H1 (cell line): ENCODE measurements around the gene GAS2. TPM values are rescaled to one million over a fixed set of nuclear protein-coding genes. Genes with fewer than 3 reads are reported as not detected.

ENCODE experiments used
- CTCF ChIA-PET: fragments of 300-600 bp; sonication (Branson Sonifier 250); formaldehyde crosslinking; loops from one replicate; lab custom pipeline; 2021; ENCODE audit not compliant: partially characterized antibody; lab: Charles Lee
- POLR2A ChIA-PET: fragments of 300-600 bp; sonication (Branson Sonifier 250); formaldehyde crosslinking; loops from one replicate; lab custom pipeline; 2021; ENCODE audit warnings: inconsistent platforms; ENCODE audit not compliant: partially characterized antibody; lab: Charles Lee
- DNase-seq, 2 experiments: peaks; one replicate each; pipeline versions ENCODE4 v3.0.0 to v3.0.0-alpha.2; 2010 to 2022; ENCODE audit warnings: low spot score in 2 of 2, low read depth in 1 of 2, mixed read lengths in 1 of 2
- FAIRE-seq: peaks from 2 replicates; lab custom pipeline; 2011; peaks lifted over from hg19 to GRCh38; lab: Jason Lieb, UNC
- H2AFZ ChIP-seq: 2 replicates; pipeline ENCODE4 v1.8.1; 2012; ENCODE audit warnings: low read length, inconsistent platforms
- H2AK5ac ChIP-seq: 2 replicates; pipeline ENCODE4 v1.6.1; 2013; ENCODE audit warnings: low read depth, low read length
- H2BK120ac ChIP-seq: replicated peaks from 2 replicates; pipeline ENCODE3; 2013; ENCODE audit warnings: low read depth, low read length, inconsistent platforms
- H2BK12ac ChIP-seq: 2 replicates; pipeline ENCODE4 v1.6.1; 2013; ENCODE audit warnings: low read depth, low read length
- H2BK15ac ChIP-seq: 2 replicates; pipeline ENCODE4 v1.6.1; 2013; ENCODE audit warnings: low read length
- H2BK20ac ChIP-seq: 2 replicates; pipeline ENCODE4 v1.6.1; 2013; ENCODE audit warnings: low read length
- H2BK5ac ChIP-seq: 2 replicates; pipeline ENCODE4 v1.6.1; 2013; ENCODE audit warnings: low read depth, low read length
- H3K14ac ChIP-seq: 2 replicates; pipeline ENCODE4 v1.6.1; 2013; ENCODE audit warnings: inconsistent platforms; ENCODE audit not compliant: insufficient read length
- H3K18ac ChIP-seq: 2 replicates; pipeline ENCODE4 v1.6.1; 2013; ENCODE audit warnings: low read length; ENCODE audit errors: extremely low read depth
- H3K23ac ChIP-seq: 2 replicates; pipeline ENCODE4 v1.6.1; 2013; ENCODE audit warnings: inconsistent platforms; ENCODE audit not compliant: insufficient read length
- H3K23me2 ChIP-seq: 2 replicates; pipeline ENCODE4 v1.6.1; 2013; ENCODE audit warnings: low read depth, low read length
- H3K27ac ChIP-seq: 2 replicates; pipeline ENCODE4 v1.6.1; 2011; ENCODE audit warnings: low read depth, low read length, inconsistent platforms
- H3K27me3 ChIP-seq, 4 experiments: replicated peaks in 1 of 4; 1 replicate in 1 of 4; 2 replicates in 3 of 4; pipeline versions ENCODE4 v1.6.1 to v1.8.1; 2011 to 2013; ENCODE audit warnings: low read length in 3 of 4, mild to moderate bottlenecking in 3 of 4, inconsistent platforms in 2 of 4, mixed read lengths in 2 of 4, moderate library complexity in 1 of 4; ENCODE audit not compliant: control insufficient read depth in 3 of 4, insufficient read depth in 3 of 4; ENCODE audit errors: extremely low read depth in 1 of 4
- H3K36me3 ChIP-seq, 4 experiments: 2 replicates each; pipeline versions ENCODE4 v1.6.1 to v1.8.1; 2011 to 2013; ENCODE audit warnings: mild to moderate bottlenecking in 4 of 4, low read length in 3 of 4, moderate library complexity in 2 of 4, control low read depth in 1 of 4, inconsistent platforms in 1 of 4; ENCODE audit not compliant: insufficient read depth in 4 of 4, control insufficient read depth in 2 of 4
- H3K4ac ChIP-seq: replicated peaks from 2 replicates; pipeline ENCODE3; 2013; ENCODE audit warnings: low read length, low read depth, mixed read lengths, inconsistent platforms; ENCODE audit not compliant: insufficient read length
- H3K4me1 ChIP-seq, 4 experiments: replicated peaks in 1 of 4; 1 replicate in 1 of 4; 2 replicates in 3 of 4; pipeline versions ENCODE4 v1.6.1 to v1.8.1; 2011 to 2013; ENCODE audit warnings: low read length in 3 of 4, inconsistent platforms in 2 of 4, mixed read lengths in 1 of 4; ENCODE audit not compliant: insufficient read depth in 4 of 4, control insufficient read depth in 3 of 4
- H3K4me2 ChIP-seq, 2 experiments: 2 replicates each; pipeline versions ENCODE4 v1.6.1 to v1.8.1; 2011 to 2013; ENCODE audit warnings: low read depth in 2 of 2, low read length in 2 of 2, control low read depth in 1 of 2, inconsistent platforms in 1 of 2, mild to moderate bottlenecking in 1 of 2; ENCODE audit not compliant: insufficient read depth in 1 of 2
- H3K4me3 ChIP-seq, 4 experiments: fragments of 200-600, 300-600 bp in 1 of 4; sonication (generic), shearing (Covaris generic), sonication (Bioruptor Twin) in 1 of 4; 2 replicates each; pipeline versions ENCODE4 v1.5.1 to v1.8.1; 2011 to 2016; ENCODE audit warnings: low read length in 4 of 4, low read depth in 3 of 4, control low read depth in 2 of 4, inconsistent platforms in 2 of 4, mild to moderate bottlenecking in 2 of 4, mixed read lengths in 1 of 4, moderate library complexity in 1 of 4; ENCODE audit not compliant: insufficient read depth in 2 of 4; ENCODE audit errors: extremely low read depth in 1 of 4
- H3K56ac ChIP-seq: replicated peaks from 2 replicates; pipeline ENCODE3; 2013; ENCODE audit warnings: low read depth, mild to moderate bottlenecking, mixed read lengths, low read length, inconsistent platforms; ENCODE audit not compliant: insufficient read length
- H3K79me1 ChIP-seq: 2 replicates; pipeline ENCODE4 v1.6.1; 2013; ENCODE audit warnings: low read depth, low read length, control low read depth
- H3K79me2 ChIP-seq, 2 experiments: 2 replicates each; pipeline versions ENCODE4 v1.6.1 to v1.8.1; 2012 to 2013; ENCODE audit warnings: low read length in 2 of 2, mild to moderate bottlenecking in 2 of 2, inconsistent platforms in 1 of 2; ENCODE audit not compliant: insufficient read depth in 2 of 2, control insufficient read depth in 1 of 2
- H3K9ac ChIP-seq, 4 experiments: replicated peaks in 1 of 4; 1 replicate in 1 of 4; 2 replicates in 3 of 4; pipeline versions ENCODE4 v1.6.1 to v1.8.1; 2011 to 2013; ENCODE audit warnings: low read depth in 3 of 4, low read length in 3 of 4, control low read depth in 2 of 4, mild to moderate bottlenecking in 2 of 4, moderate library complexity in 2 of 4, inconsistent platforms in 1 of 4; ENCODE audit errors: extremely low read depth in 1 of 4
- H3K9me3 ChIP-seq, 2 experiments: 2 replicates each; pipeline versions ENCODE4 v1.6.1 to v1.8.1; 2012 to 2013; ENCODE audit warnings: mild to moderate bottlenecking in 2 of 2, moderate library complexity in 2 of 2, control low read depth in 1 of 2, inconsistent platforms in 1 of 2, low read depth in 1 of 2, low read length in 1 of 2, mixed read lengths in 1 of 2; ENCODE audit not compliant: insufficient read depth in 2 of 2
- H4K20me1 ChIP-seq, 2 experiments: replicated peaks in 1 of 2; 2 replicates each; pipeline versions ENCODE3 to v1.8.1; 2011 to 2013; ENCODE audit warnings: inconsistent platforms in 2 of 2, low read length in 2 of 2, mild to moderate bottlenecking in 1 of 2; ENCODE audit not compliant: insufficient read depth in 2 of 2, control insufficient read depth in 1 of 2
- H4K5ac ChIP-seq: 2 replicates; pipeline ENCODE4 v1.6.1; 2013; ENCODE audit warnings: low read length, low read depth, mixed read lengths, inconsistent platforms; ENCODE audit not compliant: insufficient read length
- H4K8ac ChIP-seq: 2 replicates; pipeline ENCODE4 v1.8.0; 2013; ENCODE audit warnings: mild to moderate bottlenecking, moderate library complexity, low read length, inconsistent platforms; ENCODE audit not compliant: insufficient read depth; ENCODE audit errors: extremely low read depth
- H4K91ac ChIP-seq: replicated peaks from 2 replicates; pipeline ENCODE3; 2013; ENCODE audit warnings: low read length, mixed read lengths, inconsistent platforms; ENCODE audit not compliant: insufficient read length
- BRCA1 ChIP-seq: IDR thresholded peaks from 2 replicates; pipeline ENCODE4 v1.6.1; 2012; ENCODE audit warnings: low read depth, low read length, improper control_type of control experiment
- POU5F1 ChIP-seq: IDR thresholded peaks from 2 replicates; pipeline ENCODE4 v1.6.1; 2011; ENCODE audit warnings: low read depth, mild to moderate bottlenecking, low read length, moderate library complexity
- WGBS, 2 experiments: shearing (Covaris generic) in 1 of 2; methylation state at CpG; one replicate each; pipeline versions ENCODE4 v1.1.6 to v1.1.7; 2013 to 2015; ENCODE audit warnings: low lambda C conversion rate in 2 of 2, mixed read lengths in 2 of 2, inconsistent platforms in 1 of 2, low coverage in 1 of 2, missing lambda C conversion rate in 1 of 2; ENCODE audit not compliant: insufficient replicate concordance in 2 of 2, insufficient coverage in 1 of 2, insufficient read length in 1 of 2; ENCODE audit errors: extremely low coverage in 1 of 2, missing lambda C conversion rate in 1 of 2; 5-methylcytosine and 5-hydroxymethylcytosine counted together
- polyA plus RNA-seq, 7 experiments: library from polyadenylated mRNA; depleted of rRNA in 3 of 7; stranded (reverse) in 5 of 7; unstranded in 2 of 7; fragments of >200 nt in 5 of 7; fragments of 200-250 nt in 2 of 7; gene quantifications; 1 replicate in 5 of 7; 2 replicates in 1 of 7; 4 replicates in 1 of 7; pipeline versions ENCODE4 v1.2.1 to v1.2.3, GENCODE V29; 2011 to 2013; ENCODE audit warnings: missing spikeins in 2 of 7, mixed read lengths in 2 of 7
- total RNA-seq: library from RNA; stranded (reverse); fragmentation: NEBNext Ultra II Directional; extraction: Animal tissue kit (Norgen Biotek cat#: 25700); gene quantifications from 2 replicates; pipeline ENCODE4 v1.2.1, GENCODE V29; 2021

GAS2 gene
- total and polyA plus RNA-seq, 2 of the 8 experiments (the other 6 are each of a cell fraction or from before 2014, with no cell fraction given), result 0.70 to 1.7 TPM

DNA sequence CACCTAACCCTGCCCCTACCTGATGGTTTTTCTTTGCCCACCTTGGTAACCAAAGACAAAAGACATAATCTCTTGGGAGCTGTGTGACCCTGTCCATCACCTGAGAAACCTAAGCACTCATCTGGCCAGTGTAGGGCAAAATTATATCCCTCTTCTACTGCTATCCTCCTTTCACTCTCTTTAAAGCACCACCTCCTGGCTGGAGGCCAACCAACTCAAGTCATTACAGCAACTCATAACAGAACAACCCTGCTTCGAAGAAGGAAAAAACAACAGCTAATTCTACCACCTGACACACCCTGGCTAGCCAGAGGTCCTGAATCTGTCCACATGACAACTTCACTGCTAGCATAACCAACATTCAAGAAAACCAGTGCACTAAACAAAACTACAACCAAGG lies 45.5 kb downstream of the GAS2 start:
- H2AK5ac ChIP-seq, result no peak overlapping the region
- no peak for TF ChIP-seq BRCA1
- no peak for TF ChIP-seq POU5F1
- TF ChIP-seq, all 59 proteins: peak for 0
- no peak overlapping the region for H2BK120ac ChIP-seq
- ChIA-PET POLR2A (no interaction called here), CTCF (interaction anchor here (0.9 to 1.0 kb wide), 2 partner anchors 17 to 60 kb away, joined by 3 read pairs; no protein-coding TSS in a partner anchor)
- H3K14ac ChIP-seq, result no peak overlapping the region
- H3K9me3 ChIP-seq, result no peaks in the 10 kb centered on the region
- no peak overlapping the region for H2BK20ac ChIP-seq
- H3K79me1 ChIP-seq, result no peaks in the 10 kb centered on the region
- no peak overlapping the region for H2BK12ac ChIP-seq
- no peak overlapping the region for H4K5ac ChIP-seq
- H3K27me3 ChIP-seq, result no peaks in the 10 kb centered on the region; a peak in 1 of 7 replicates
- no peaks in the 10 kb centered on the region for H3K79me2 ChIP-seq
- no peak overlapping the region for H3K23ac ChIP-seq
- no peak overlapping the region for H3K18ac ChIP-seq
- H2BK5ac ChIP-seq, result no peak overlapping the region
- no peak for DNase-seq
- no peaks in the 10 kb centered on the region for H4K20me1 ChIP-seq
- H3K27ac ChIP-seq, result no peak overlapping the region
- H2AFZ ChIP-seq, result no peak overlapping the region
- H3K23me2 ChIP-seq, result no peaks in the 10 kb centered on the region
- no peak overlapping the region for H2BK15ac ChIP-seq
- no peak overlapping the region for H3K4me3 ChIP-seq
- no peak overlapping the region for H4K91ac ChIP-seq
- H3K36me3 ChIP-seq, result no peaks in the 10 kb centered on the region
- no peak for FAIRE-seq
- H3K4me1 ChIP-seq, result no peaks in the 10 kb centered on the region
- H3K4me2 ChIP-seq, result no peak overlapping the region
- WGBS, 2 experiments, result 89% methylated on average over 1 of the region's 1 CpG; no CpG with 5 or more reads in 1 of the 2 experiments
- no peak overlapping the region for H3K4ac ChIP-seq
- no peak overlapping the region for H3K9ac ChIP-seq
- H4K8ac ChIP-seq, result no peak overlapping the region
- H3K56ac ChIP-seq, result no peak overlapping the region
